GM23338 (cell line): ENCODE data around the gene PIP4K2B. TPM values are rescaled to one million over a fixed set of nuclear protein-coding genes. Genes with fewer than 3 reads are reported as not detected.

Experiments
- ATAC-seq: fragments of 200-7000 bp; cut with Tn5 transposase; 3 replicates; pipeline ENCODE4 v1.9.1; 2020
- DNase-seq: peaks from one replicate; pipeline ENCODE4 v3.0.0-alpha.2; 2015; ENCODE audit warnings: low spot score
- H2AFZ ChIP-seq: fragments of 200-600 bp; sonication (generic); 2 replicates; pipeline ENCODE4 v1.8.0; 2016; ENCODE audit warnings: antibody characterized with exemption, mild to moderate bottlenecking, moderate library complexity
- H3F3A ChIP-seq: fragments of 200-600 bp; sonication (generic); replicated peaks from 2 replicates; pipeline ENCODE4 v1.8.0; 2017; ENCODE audit warnings: antibody characterized with exemption, mixed run types, low read depth
- H3K27ac ChIP-seq: fragments of 200-600 bp; sonication (generic); 2 replicates; pipeline ENCODE4 v1.6.1; 2016; ENCODE audit warnings: low read depth
- H3K27me3 ChIP-seq: fragments of 200-600 bp; sonication (generic); 2 replicates; pipeline ENCODE4 v1.8.0; 2016; ENCODE audit warnings: mild to moderate bottlenecking, mixed run types, moderate library complexity; ENCODE audit not compliant: insufficient read depth
- H3K36me3 ChIP-seq: fragments of 200-600 bp; sonication (generic); 2 replicates; pipeline ENCODE4 v1.8.0; 2016; ENCODE audit warnings: mild to moderate bottlenecking; ENCODE audit not compliant: insufficient read depth
- H3K4me1 ChIP-seq: fragments of 200-600 bp; sonication (generic); 2 replicates; pipeline ENCODE4 v1.8.0; 2016; ENCODE audit warnings: mild to moderate bottlenecking, moderate library complexity; ENCODE audit not compliant: insufficient read depth
- H3K4me2 ChIP-seq: fragments of 200-600 bp; sonication (generic); 2 replicates; pipeline ENCODE4 v1.7.1; 2017; ENCODE audit warnings: mixed run types
- H3K4me3 ChIP-seq: fragments of 200-600 bp; sonication (generic); 2 replicates; pipeline ENCODE4 v1.6.1; 2016; ENCODE audit warnings: mixed run types
- H3K79me2 ChIP-seq: fragments of 200-600 bp; sonication (generic); replicated peaks from 2 replicates; pipeline ENCODE4 v1.8.0; 2017; ENCODE audit warnings: mild to moderate bottlenecking; ENCODE audit not compliant: insufficient read depth
- H3K9me2 ChIP-seq: fragments of 200-600 bp; sonication (generic); 2 replicates; pipeline ENCODE4 v1.8.0; 2017; ENCODE audit not compliant: insufficient read depth
- H4K20me1 ChIP-seq: fragments of 200-600 bp; sonication (generic); replicated peaks from 2 replicates; pipeline ENCODE4 v1.8.0; 2017; ENCODE audit warnings: mild to moderate bottlenecking; ENCODE audit not compliant: insufficient read depth
- H3K27ac Mint-ChIP-seq: 2 replicates; pipeline ENCODE4 v1.8.0; 2020; ENCODE audit warnings: inconsistent platforms, mild to moderate bottlenecking, moderate library complexity, mixed read lengths
- H3K27me3 Mint-ChIP-seq: 3 replicates; pipeline ENCODE4 v1.8.0; 2022; ENCODE audit warnings: low read depth, mild to moderate bottlenecking, moderate library complexity, mixed read lengths, inconsistent platforms; ENCODE audit not compliant: insufficient read depth, poor library complexity
- H3K36me3 Mint-ChIP-seq: 3 replicates; pipeline ENCODE4 v1.8.0; 2021; ENCODE audit warnings: low read depth, mild to moderate bottlenecking, inconsistent platforms, moderate library complexity, mixed read lengths
- H3K4me1 Mint-ChIP-seq: 3 replicates; pipeline ENCODE4 v1.8.0; 2020; ENCODE audit warnings: mild to moderate bottlenecking, inconsistent platforms, mixed read lengths
- H3K4me3 Mint-ChIP-seq: 3 replicates; pipeline ENCODE4 v1.8.0; 2021; ENCODE audit warnings: moderate library complexity, mild to moderate bottlenecking, inconsistent platforms, mixed read lengths
- H3K9me3 Mint-ChIP-seq: 3 replicates; pipeline ENCODE4 v1.8.0; 2020; ENCODE audit warnings: moderate library complexity, mild to moderate bottlenecking, inconsistent platforms, mixed read lengths
- CREB1 ChIP-seq: fragments of 250-450 bp; sonication (Bioruptor Pico); IDR thresholded peaks from 2 replicates; pipeline ENCODE4 v1.5.0; 2020; ENCODE audit warnings: low read depth, mild to moderate bottlenecking, moderate library complexity
- EZH2 ChIP-seq: fragments of 200-600 bp; sonication (generic); IDR thresholded peaks from one replicate; pipeline ENCODE4 v1.8.0; 2017; ENCODE audit warnings: antibody characterized with exemption, mild to moderate bottlenecking, low read depth; ENCODE audit not compliant: unreplicated experiment
- EZH2phosphoT487 ChIP-seq: fragments of 200-600 bp; sonication (generic); IDR thresholded peaks from one replicate; pipeline ENCODE4 v1.8.1; 2018; ENCODE audit warnings: antibody characterized with exemption; ENCODE audit not compliant: unreplicated experiment
- JUNB ChIP-seq: IDR thresholded peaks from one replicate; pipeline ENCODE4 v1.6.1; 2016; ENCODE audit warnings: antibody characterized with exemption; ENCODE audit not compliant: unreplicated experiment
- NANOG ChIP-seq: IDR thresholded peaks from 2 replicates; pipeline ENCODE4 v1.6.1; 2016; ENCODE audit warnings: antibody characterized with exemption, borderline replicate concordance
- POLR2AphosphoS5 ChIP-seq: IDR thresholded peaks from 2 replicates; pipeline ENCODE4 v1.6.1; 2016; ENCODE audit warnings: antibody characterized with exemption, low read depth
- STAT1 ChIP-seq: IDR thresholded peaks from one replicate; pipeline ENCODE4 v1.6.1; 2016; ENCODE audit warnings: antibody characterized with exemption; ENCODE audit not compliant: unreplicated experiment
- ZNF114 ChIP-seq: fragments of 250-450 bp; sonication (Bioruptor Pico); IDR thresholded peaks from 2 replicates; pipeline ENCODE4 v1.5.0; 2020; ENCODE audit warnings: mild to moderate bottlenecking, moderate library complexity
- ZNF331 ChIP-seq: fragments of 250-450 bp; sonication (Bioruptor Pico); IDR thresholded peaks from 2 replicates; pipeline ENCODE4 v1.5.0; 2020; ENCODE audit warnings: low read depth, mild to moderate bottlenecking, moderate library complexity
- polyA plus RNA-seq: library from polyadenylated mRNA; unstranded; fragments of >200 nt; fragmentation: Nextera tagmentation; extraction: Ambion mirVana; gene quantifications from 2 replicates; pipeline ENCODE4 v1.2.1, GENCODE V29; 2016
- total RNA-seq: library from RNA; depleted of rRNA; stranded (reverse); fragments of >200 nt; shearing (Covaris generic); gene quantifications from 2 replicates; pipeline ENCODE4 v1.2.3, GENCODE V29; 2014
- TF ChIP-seq, protein P1 (sequence below): IDR thresholded peaks from 2 replicates; pipeline ENCODE4 v1.6.1; 2016; ENCODE audit warnings: antibody characterized with exemption
- TF ChIP-seq, protein P2 (sequence below): IDR thresholded peaks from one replicate; pipeline ENCODE4 v1.6.1; 2018; ENCODE audit warnings: antibody characterized with exemption; ENCODE audit not compliant: unreplicated experiment
- TF ChIP-seq, protein P3 (sequence below): fragments of 250-450 bp; sonication (Bioruptor Pico); IDR thresholded peaks from 2 replicates; pipeline ENCODE4 v1.5.0; 2020; ENCODE audit warnings: mild to moderate bottlenecking, moderate library complexity
- TF ChIP-seq, protein P4 (sequence below), 2 experiments: fragments of 200-600 bp in 1 of 2; sonication (generic) in 1 of 2; conservative IDR thresholded peaks; 2 replicates each; pipeline versions ENCODE4 v1.5.1 to v1.6.1; 2016 to 2017; ENCODE audit warnings: antibody characterized with exemption in 2 of 2, low read depth in 2 of 2, mild to moderate bottlenecking in 2 of 2, moderate library complexity in 1 of 2

Gene PIP4K2B
- total and polyA plus RNA-seq, 2 experiments from 2014 or later = 9.5 to 43.4 TPM

DNA sequence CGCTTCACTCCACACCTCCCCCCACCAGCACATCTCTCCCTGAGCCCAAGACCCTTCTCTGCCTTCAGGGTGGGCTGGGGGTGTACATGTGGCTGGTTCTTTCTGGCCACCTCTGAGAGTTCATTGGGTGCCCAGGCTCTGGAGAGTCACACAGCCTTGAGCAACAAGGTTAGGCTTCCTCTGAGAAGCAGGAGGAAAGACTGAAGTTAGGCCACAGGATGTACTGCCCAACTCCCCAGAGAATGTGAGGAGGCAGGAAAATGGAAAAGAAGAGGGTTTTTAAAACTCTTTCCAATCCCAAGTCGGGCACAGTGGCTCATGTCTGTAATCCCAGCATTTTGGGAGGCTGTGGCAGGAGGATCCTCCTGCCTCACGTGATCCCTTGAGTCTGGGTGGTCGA lies 58.5 kb downstream of the PIP4K2B start (continued):
- TF ChIP-seq NANOG (no peak), ZNF114 (CRISPR knock-in tag) (no peak), CREB1 (CRISPR knock-in tag) (no peak), EZH2phosphoT487 (no peak)

DNA sequence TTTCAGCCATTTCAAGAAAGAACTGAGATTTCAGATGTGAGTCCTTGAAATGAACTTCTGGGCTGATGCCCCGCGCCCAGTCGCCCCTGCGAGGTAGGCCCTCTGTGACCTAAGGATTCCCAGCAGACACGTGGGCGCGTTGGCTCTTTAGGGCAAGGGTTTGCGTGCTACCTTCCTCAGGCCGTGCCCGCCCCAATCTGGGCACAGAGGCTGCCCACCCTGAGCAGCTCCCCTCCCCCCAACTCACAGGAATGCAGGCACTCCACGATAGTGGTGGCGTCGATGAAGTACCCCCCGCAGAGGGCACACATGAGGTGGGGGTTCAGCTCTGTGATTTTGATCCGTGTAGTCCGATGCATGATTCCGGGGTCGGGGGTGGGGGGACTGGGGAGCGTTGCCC lies 59.3 kb downstream of the PIP4K2B start:
- Histone ChIP-seq H3K4me3 (no peak overlapping the region), H3K4me1 (peaks cover 17% of the 10 kb centered on the region), H2AFZ (no peak overlapping the region), H3K27me3 (no peaks in the 10 kb centered on the region), H3K79me2 (peaks cover 52% of the 10 kb centered on the region), H3K4me2 (no peak overlapping the region), H4K20me1 (peaks cover 52% of the 10 kb centered on the region), H3F3A (0 out of 2 replicates have a peak, but pooled peaks cover 11% of the 10 kb centered on the region), H3K36me3 (peaks cover 5% of the 10 kb centered on the region), H3K9me2 (no peaks in the 10 kb centered on the region), H3K27ac (no peak overlapping the region)
- TF ChIP-seq STAT1 (no peak), EZH2 (no peak), EZH2phosphoT487 (no peak), ZNF331 (CRISPR knock-in tag) (no peak), ZNF114 (CRISPR knock-in tag) (no peak), JUNB (no peak), NANOG (no peak), CREB1 (CRISPR knock-in tag) (no peak), POLR2AphosphoS5 (no peak)
- TF ChIP-seq, protein P1, sequence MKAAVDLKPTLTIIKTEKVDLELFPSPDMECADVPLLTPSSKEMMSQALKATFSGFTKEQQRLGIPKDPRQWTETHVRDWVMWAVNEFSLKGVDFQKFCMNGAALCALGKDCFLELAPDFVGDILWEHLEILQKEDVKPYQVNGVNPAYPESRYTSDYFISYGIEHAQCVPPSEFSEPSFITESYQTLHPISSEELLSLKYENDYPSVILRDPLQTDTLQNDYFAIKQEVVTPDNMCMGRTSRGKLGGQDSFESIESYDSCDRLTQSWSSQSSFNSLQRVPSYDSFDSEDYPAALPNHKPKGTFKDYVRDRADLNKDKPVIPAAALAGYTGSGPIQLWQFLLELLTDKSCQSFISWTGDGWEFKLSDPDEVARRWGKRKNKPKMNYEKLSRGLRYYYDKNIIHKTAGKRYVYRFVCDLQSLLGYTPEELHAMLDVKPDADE = no peak
- TF ChIP-seq, protein P2, sequence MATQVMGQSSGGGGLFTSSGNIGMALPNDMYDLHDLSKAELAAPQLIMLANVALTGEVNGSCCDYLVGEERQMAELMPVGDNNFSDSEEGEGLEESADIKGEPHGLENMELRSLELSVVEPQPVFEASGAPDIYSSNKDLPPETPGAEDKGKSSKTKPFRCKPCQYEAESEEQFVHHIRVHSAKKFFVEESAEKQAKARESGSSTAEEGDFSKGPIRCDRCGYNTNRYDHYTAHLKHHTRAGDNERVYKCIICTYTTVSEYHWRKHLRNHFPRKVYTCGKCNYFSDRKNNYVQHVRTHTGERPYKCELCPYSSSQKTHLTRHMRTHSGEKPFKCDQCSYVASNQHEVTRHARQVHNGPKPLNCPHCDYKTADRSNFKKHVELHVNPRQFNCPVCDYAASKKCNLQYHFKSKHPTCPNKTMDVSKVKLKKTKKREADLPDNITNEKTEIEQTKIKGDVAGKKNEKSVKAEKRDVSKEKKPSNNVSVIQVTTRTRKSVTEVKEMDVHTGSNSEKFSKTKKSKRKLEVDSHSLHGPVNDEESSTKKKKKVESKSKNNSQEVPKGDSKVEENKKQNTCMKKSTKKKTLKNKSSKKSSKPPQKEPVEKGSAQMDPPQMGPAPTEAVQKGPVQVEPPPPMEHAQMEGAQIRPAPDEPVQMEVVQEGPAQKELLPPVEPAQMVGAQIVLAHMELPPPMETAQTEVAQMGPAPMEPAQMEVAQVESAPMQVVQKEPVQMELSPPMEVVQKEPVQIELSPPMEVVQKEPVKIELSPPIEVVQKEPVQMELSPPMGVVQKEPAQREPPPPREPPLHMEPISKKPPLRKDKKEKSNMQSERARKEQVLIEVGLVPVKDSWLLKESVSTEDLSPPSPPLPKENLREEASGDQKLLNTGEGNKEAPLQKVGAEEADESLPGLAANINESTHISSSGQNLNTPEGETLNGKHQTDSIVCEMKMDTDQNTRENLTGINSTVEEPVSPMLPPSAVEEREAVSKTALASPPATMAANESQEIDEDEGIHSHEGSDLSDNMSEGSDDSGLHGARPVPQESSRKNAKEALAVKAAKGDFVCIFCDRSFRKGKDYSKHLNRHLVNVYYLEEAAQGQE = no peak
- TF ChIP-seq, protein P3, sequence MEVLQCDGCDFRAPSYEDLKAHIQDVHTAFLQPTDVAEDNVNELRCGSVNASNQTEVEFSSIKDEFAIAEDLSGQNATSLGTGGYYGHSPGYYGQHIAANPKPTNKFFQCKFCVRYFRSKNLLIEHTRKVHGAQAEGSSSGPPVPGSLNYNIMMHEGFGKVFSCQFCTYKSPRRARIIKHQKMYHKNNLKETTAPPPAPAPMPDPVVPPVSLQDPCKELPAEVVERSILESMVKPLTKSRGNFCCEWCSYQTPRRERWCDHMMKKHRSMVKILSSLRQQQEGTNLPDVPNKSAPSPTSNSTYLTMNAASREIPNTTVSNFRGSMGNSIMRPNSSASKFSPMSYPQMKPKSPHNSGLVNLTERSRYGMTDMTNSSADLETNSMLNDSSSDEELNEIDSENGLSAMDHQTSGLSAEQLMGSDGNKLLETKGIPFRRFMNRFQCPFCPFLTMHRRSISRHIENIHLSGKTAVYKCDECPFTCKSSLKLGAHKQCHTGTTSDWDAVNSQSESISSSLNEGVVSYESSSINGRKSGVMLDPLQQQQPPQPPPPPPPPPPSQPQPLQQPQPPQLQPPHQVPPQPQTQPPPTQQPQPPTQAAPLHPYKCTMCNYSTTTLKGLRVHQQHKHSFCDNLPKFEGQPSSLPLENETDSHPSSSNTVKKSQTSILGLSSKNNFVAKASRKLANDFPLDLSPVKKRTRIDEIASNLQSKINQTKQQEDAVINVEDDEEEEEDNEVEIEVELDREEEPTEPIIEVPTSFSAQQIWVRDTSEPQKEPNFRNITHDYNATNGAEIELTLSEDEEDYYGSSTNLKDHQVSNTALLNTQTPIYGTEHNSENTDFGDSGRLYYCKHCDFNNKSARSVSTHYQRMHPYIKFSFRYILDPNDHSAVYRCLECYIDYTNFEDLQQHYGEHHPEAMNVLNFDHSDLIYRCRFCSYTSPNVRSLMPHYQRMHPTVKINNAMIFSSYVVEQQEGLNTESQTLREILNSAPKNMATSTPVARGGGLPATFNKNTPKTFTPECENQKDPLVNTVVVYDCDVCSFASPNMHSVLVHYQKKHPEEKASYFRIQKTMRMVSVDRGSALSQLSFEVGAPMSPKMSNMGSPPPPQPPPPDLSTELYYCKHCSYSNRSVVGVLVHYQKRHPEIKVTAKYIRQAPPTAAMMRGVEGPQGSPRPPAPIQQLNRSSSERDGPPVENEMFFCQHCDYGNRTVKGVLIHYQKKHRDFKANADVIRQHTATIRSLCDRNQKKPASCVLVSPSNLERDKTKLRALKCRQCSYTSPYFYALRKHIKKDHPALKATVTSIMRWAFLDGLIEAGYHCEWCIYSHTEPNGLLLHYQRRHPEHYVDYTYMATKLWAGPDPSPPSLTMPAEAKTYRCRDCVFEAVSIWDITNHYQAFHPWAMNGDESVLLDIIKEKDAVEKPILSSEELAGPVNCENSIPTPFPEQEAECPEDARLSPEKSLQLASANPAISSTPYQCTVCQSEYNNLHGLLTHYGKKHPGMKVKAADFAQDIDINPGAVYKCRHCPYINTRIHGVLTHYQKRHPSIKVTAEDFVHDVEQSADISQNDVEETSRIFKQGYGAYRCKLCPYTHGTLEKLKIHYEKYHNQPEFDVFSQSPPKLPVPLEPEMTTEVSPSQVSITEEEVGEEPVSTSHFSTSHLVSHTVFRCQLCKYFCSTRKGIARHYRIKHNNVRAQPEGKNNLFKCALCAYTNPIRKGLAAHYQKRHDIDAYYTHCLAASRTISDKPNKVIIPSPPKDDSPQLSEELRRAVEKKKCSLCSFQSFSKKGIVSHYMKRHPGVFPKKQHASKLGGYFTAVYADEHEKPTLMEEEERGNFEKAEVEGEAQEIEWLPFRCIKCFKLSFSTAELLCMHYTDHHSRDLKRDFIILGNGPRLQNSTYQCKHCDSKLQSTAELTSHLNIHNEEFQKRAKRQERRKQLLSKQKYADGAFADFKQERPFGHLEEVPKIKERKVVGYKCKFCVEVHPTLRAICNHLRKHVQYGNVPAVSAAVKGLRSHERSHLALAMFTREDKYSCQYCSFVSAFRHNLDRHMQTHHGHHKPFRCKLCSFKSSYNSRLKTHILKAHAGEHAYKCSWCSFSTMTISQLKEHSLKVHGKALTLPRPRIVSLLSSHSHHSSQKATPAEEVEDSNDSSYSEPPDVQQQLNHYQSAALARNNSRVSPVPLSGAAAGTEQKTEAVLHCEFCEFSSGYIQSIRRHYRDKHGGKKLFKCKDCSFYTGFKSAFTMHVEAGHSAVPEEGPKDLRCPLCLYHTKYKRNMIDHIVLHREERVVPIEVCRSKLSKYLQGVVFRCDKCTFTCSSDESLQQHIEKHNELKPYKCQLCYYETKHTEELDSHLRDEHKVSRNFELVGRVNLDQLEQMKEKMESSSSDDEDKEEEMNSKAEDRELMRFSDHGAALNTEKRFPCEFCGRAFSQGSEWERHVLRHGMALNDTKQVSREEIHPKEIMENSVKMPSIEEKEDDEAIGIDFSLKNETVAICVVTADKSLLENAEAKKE (CRISPR knock-in tag) = no peak
- TF ChIP-seq, protein P4, sequence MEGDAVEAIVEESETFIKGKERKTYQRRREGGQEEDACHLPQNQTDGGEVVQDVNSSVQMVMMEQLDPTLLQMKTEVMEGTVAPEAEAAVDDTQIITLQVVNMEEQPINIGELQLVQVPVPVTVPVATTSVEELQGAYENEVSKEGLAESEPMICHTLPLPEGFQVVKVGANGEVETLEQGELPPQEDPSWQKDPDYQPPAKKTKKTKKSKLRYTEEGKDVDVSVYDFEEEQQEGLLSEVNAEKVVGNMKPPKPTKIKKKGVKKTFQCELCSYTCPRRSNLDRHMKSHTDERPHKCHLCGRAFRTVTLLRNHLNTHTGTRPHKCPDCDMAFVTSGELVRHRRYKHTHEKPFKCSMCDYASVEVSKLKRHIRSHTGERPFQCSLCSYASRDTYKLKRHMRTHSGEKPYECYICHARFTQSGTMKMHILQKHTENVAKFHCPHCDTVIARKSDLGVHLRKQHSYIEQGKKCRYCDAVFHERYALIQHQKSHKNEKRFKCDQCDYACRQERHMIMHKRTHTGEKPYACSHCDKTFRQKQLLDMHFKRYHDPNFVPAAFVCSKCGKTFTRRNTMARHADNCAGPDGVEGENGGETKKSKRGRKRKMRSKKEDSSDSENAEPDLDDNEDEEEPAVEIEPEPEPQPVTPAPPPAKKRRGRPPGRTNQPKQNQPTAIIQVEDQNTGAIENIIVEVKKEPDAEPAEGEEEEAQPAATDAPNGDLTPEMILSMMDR (conservative IDR thresholded peaks at IDR 0.05; ENCODE audit: low read depth in 2 of 2) = no peak
- Mint-ChIP-seq H3K27ac (no peak overlapping the region), H3K4me3 (no peak overlapping the region), H3K9me3 (no peaks in the 10 kb centered on the region; the same call in 2 of the 3 replicates), H3K36me3 (peaks cover 73% of the 10 kb centered on the region), H3K4me1 (peaks cover 43% of the 10 kb centered on the region), H3K27me3 (peaks cover 28% of the 10 kb centered on the region)
- ATAC-seq (no peak), DNase-seq (no peak)
